Femur (tissue), 1 donor: ENCODE results near the gene RPL11.

ENCODE experiments used
- DNase-seq: peaks from one replicate; pipeline ENCODE4 v3.0.0-alpha.2; 2017

The RPL11 gene

DNA sequence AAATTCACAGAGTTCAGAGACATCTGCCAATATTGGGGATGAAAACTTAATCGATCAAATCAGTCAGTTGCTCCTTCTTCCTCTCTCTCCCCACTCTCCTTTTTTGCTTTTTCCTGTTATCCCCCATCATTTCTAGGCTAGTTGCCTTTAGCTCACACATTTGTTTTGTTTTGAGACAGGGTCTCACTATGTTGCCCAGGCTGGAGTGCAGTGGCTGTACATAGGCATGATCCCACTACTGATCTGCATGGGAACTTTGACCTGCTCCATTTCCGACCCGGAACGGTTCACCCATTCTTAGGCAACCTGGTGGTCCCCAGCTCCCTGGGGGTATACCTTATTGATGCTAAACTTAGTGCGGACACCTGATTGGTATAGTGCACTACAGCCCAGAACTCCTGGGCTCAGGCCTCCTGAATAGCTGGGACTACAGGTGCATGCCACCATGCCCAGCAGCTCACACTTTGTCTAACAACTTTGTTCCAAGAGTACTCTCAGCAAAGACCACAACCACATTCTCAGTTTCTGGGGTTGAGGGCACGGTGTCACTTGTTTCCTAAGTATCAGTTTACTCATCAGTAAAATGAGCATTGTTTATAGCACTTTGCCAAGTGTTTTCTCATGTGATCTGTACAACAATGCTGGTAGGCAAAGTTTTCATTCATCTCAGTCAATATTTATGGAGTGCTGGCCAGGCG, 45.0 kb downstream of the RPL11 start:
- no peak for DNase-seq

DNA sequence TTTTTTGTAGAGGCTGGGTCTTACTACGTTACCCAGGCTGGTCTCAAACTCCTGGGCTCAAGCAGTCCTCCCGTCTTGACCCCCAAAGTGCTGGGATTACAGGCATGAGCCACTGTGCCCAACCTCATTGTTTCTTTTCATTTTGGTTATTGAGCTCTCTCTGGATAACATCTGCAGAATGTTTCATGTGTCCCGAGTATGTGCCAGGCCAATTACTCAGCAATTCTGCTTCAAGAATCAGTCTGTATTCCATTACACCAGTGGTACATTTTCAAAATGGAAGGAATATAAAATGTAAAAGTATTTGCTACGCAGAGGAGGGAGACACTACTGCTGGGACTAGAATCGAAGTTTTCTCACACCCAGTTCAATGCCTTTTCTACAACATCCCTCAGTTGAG, 50.0 kb downstream of the RPL11 start:
- no peak for DNase-seq

DNA sequence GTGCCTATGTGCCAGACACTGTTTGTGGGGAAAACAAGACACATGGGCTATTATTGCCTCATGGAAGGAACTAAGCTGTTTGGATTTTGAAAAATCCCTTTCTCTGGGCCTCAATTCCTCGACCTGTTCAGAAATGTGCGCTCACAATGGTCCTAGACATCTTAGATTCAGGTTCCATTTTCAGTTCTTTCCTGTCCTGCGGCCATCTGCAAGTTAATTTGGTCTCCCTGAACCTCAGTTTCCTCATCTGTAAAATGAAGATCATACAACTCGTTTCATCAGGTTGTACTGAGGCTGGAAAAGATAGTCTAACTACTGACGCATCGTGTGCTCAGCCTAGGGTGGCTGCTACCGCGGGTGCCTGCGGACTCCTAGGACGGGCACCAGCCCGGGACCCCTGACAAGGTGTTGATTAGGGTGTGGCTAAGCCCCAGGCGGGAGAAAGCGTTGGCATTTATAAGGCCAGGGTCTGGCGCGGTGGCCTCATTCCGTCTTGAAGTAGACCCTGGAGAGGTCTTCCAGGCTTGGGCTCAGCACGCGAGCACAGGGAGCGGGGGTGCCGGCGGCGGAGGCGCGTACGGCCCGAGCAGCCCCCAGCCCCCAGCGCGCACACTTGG, 51.2 kb downstream of the RPL11 start:
- DNase-seq, result no peak

DNA sequence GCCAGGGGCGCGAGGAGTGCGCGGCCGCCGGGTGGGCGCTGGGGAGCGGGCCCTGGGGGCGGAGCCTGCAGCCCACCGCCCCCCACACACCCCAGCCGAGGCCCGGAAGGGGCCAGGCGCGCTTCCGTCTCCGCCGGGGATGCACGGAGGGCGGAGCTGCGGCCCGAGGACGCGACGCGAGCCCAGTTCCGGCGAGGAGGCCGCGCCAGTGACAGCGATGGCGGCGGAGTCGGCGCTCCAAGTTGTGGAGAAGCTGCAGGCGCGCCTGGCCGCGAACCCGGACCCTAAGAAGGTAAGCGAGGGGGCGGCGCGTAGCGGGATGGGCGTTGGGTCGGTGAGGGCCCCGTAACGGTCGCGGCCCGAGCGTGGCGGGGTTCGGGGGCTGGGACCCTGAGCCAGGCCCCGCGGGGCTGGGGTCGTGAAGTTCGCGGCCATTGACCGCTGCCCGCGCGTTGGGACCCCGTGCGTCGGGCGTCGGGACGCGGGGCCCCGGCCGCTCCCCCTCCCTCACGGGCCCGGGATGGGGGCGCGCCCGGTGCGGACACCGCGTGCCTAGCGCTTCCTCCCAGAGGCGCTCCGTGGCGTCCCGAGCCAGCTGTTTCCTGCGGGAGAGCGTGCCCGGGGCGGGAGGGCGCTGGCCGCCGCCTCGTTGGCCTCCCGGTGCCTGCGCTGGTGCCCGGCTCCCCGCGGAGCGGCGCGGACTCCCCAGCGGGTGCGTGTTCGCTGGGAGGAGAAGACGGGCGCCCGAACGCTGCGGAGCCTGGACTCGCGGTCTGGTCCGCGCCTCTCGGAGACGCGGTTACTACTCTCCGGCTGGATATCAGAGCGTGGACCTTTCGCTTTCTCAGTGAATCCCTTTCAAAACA, 51.9 kb downstream of the RPL11 start, which contains the start of gene ELOA:
TSS of gene ELOA (plus strand) at position 185 of the 866 bp plus-strand sequence. CDS start at position 218, 33 bp downstream.
- peak; percentile 88 for DNase-seq

DNA sequence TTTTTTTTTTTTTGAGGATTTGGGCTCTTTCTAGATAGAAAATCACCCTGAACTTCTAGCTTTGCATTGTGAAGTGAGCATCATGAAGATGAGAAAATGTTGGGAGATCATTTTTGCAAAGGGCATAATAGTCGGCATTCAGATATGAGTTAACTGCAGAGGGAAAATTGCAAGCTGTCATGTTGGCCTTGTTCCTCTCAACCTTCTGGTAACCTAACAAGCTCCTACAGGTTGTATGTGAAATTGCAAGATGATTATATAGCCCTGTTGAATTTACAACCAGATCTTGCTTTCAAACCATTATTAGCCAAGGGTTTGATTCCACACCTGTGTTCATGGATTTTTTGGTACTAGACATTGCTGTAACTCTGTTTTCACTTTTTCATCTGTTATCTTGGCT, 53.9 kb downstream of the RPL11 start:
- DNase-seq, result no peak
